Measurements from ENCODE around the gene SPTSSA.
"Not testable (repeated sequence)": the region's sequence is repeated elsewhere in the genome, so short reads cannot be mapped to it uniquely, and the experiment has no call there.

Gene SPTSSA

GRCh38 chr14:34425095-34425851 lies 36.8 kb downstream of the SPTSSA start:
- DNase-seq = no peak

- no peak for DNase-seq
Measured at GRCh38 chr14:34424488-34424887, 37.6 kb downstream of the SPTSSA start.

- DNase-seq = no peak
Measured at GRCh38 chr14:34423445-34423844, 38.6 kb downstream of the SPTSSA start.

GRCh38 chr14:34420547-34421150 lies 41.4 kb downstream of the SPTSSA start:
- DNase-seq = no peak

GRCh38 chr14:34409721-34410120 lies 52.3 kb downstream of the SPTSSA start:
- DNase-seq = no peak

- no peak for DNase-seq
Measured at GRCh38 chr14:34407951-34408350, 54.1 kb downstream of the SPTSSA start.

- no peak for DNase-seq
Measured at GRCh38 chr14:34404416-34404815, 57.6 kb downstream of the SPTSSA start.

GRCh38 chr14:34403646-34404045 lies 58.4 kb downstream of the SPTSSA start:
- DNase-seq = no peak

GRCh38 chr14:34398024-34398423 lies 64.0 kb downstream of the SPTSSA start:
- DNase-seq = no peak

- no peak for DNase-seq
Measured at GRCh38 chr14:34387974-34388516, 74.0 kb downstream of the SPTSSA start.

GRCh38 chr14:34386865-34387485 lies 75.1 kb downstream of the SPTSSA start:
- no peak for DNase-seq

- DNase-seq = not testable (repeated sequence)
Measured at GRCh38 chr14:34385881-34386280, 76.2 kb downstream of the SPTSSA start.

GRCh38 chr14:34383839-34384238 lies 78.2 kb downstream of the SPTSSA start:
- no peak for DNase-seq

Data from activated CD4-positive, alpha-beta T cell treated with anti-CD3 and anti-CD28 coated beads for 4 hours (primary cell).